Osteoblast (primary cell): ENCODE data around the gene NEURL4. TPM values are rescaled to one million over a fixed set of nuclear protein-coding genes. Genes with fewer than 3 reads are reported as not detected.

ENCODE experiments used
- DNase-seq: peaks from one replicate; pipeline ENCODE4 v3.0.0; 2011; ENCODE audit warnings: low spot score, mixed read lengths; ENCODE audit not compliant: insufficient read length; ENCODE audit errors: missing footprints
- H2AFZ ChIP-seq: 2 replicates; pipeline ENCODE4 v1.6.0; 2011; ENCODE audit warnings: mild to moderate bottlenecking, low read length
- H3K27ac ChIP-seq: 2 replicates; pipeline ENCODE4 v1.5.1; 2011; ENCODE audit warnings: mild to moderate bottlenecking, low read depth, low read length, moderate library complexity
- H3K27me3 ChIP-seq: 2 replicates; pipeline ENCODE4 v1.6.0; 2012; ENCODE audit warnings: mild to moderate bottlenecking, control low read depth, inconsistent platforms, low read length, moderate library complexity; ENCODE audit not compliant: insufficient read depth
- H3K36me3 ChIP-seq: 2 replicates; pipeline ENCODE4 v1.5.1; 2011; ENCODE audit warnings: mild to moderate bottlenecking, low read length, control low read depth, moderate library complexity; ENCODE audit not compliant: insufficient read depth
- H3K4me1 ChIP-seq: 2 replicates; pipeline ENCODE4 v1.5.1; 2011; ENCODE audit warnings: mild to moderate bottlenecking, low read length, control low read depth, moderate library complexity; ENCODE audit not compliant: insufficient read depth
- H3K4me2 ChIP-seq: 2 replicates; pipeline ENCODE4 v1.6.0; 2011; ENCODE audit warnings: mild to moderate bottlenecking, low read length; ENCODE audit not compliant: insufficient read depth
- H3K4me3 ChIP-seq: fragments of 200-600 bp; sonication (generic); 3 replicates; pipeline ENCODE4 v1.5.1; 2012; ENCODE audit warnings: mild to moderate bottlenecking, low read length, inconsistent platforms; ENCODE audit not compliant: insufficient read depth
- H3K79me2 ChIP-seq: 2 replicates; pipeline ENCODE4 v1.6.0; 2012; ENCODE audit warnings: mild to moderate bottlenecking, low read length, control low read depth, inconsistent platforms; ENCODE audit not compliant: insufficient read depth
- H3K9me3 ChIP-seq: 2 replicates; pipeline ENCODE4 v1.5.1; 2011; ENCODE audit warnings: low read depth, low read length, control low read depth
- H4K20me1 ChIP-seq: 2 replicates; pipeline ENCODE4 v1.6.0; 2012; ENCODE audit warnings: mild to moderate bottlenecking, low read length, control low read depth; ENCODE audit not compliant: insufficient read depth
- total RNA-seq: library from RNA; depleted of rRNA; stranded (reverse); fragments of >200 nt; gene quantifications from 2 replicates; pipeline ENCODE4 v1.2.3, GENCODE V29; 2012
- TF ChIP-seq, protein P1 (sequence below): IDR thresholded peaks from 2 replicates; pipeline ENCODE4 v1.5.1; 2011; ENCODE audit warnings: mild to moderate bottlenecking, low read depth, low read length, moderate library complexity; ENCODE audit errors: extremely low read depth

NEURL4 gene
- total RNA-seq, 1 donor = 18.8 TPM

- Histone ChIP-seq H4K20me1 (peaks cover 3% of the 10 kb centered on the region), H3K9me3 (no peaks in the 10 kb centered on the region), H3K79me2 (no peaks in the 10 kb centered on the region), H3K27me3 (peaks cover 46% of the 10 kb centered on the region), H2AFZ (no peak overlapping the region), H3K4me1 (peaks cover 3% of the 10 kb centered on the region), H3K36me3 (no peaks in the 10 kb centered on the region), H3K4me2 (no peak overlapping the region), H3K4me3 (no peak overlapping the region), H3K27ac (no peak overlapping the region)
- TF ChIP-seq, protein P1, sequence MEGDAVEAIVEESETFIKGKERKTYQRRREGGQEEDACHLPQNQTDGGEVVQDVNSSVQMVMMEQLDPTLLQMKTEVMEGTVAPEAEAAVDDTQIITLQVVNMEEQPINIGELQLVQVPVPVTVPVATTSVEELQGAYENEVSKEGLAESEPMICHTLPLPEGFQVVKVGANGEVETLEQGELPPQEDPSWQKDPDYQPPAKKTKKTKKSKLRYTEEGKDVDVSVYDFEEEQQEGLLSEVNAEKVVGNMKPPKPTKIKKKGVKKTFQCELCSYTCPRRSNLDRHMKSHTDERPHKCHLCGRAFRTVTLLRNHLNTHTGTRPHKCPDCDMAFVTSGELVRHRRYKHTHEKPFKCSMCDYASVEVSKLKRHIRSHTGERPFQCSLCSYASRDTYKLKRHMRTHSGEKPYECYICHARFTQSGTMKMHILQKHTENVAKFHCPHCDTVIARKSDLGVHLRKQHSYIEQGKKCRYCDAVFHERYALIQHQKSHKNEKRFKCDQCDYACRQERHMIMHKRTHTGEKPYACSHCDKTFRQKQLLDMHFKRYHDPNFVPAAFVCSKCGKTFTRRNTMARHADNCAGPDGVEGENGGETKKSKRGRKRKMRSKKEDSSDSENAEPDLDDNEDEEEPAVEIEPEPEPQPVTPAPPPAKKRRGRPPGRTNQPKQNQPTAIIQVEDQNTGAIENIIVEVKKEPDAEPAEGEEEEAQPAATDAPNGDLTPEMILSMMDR = no peak
- DNase-seq = peak; percentile 86
Observed at GRCh38 chr17:7293816-7294613, 35.1 kb downstream of the NEURL4 start.

- Histone ChIP-seq H3K36me3 (no peaks in the 10 kb centered on the region), H3K9me3 (no peaks in the 10 kb centered on the region), H3K79me2 (no peaks in the 10 kb centered on the region), H4K20me1 (peaks cover 3% of the 10 kb centered on the region), H3K27me3 (peaks cover 48% of the 10 kb centered on the region), H3K4me3 (no peak overlapping the region), H2AFZ (no peak overlapping the region), H3K27ac (no peak overlapping the region), H3K4me2 (no peak overlapping the region), H3K4me1 (peaks cover 3% of the 10 kb centered on the region)
- peak; percentile 91 for DNase-seq
- TF ChIP-seq, protein P1 = no peak
Observed at GRCh38 chr17:7293159-7293558, 36.0 kb downstream of the NEURL4 start.

DNA sequence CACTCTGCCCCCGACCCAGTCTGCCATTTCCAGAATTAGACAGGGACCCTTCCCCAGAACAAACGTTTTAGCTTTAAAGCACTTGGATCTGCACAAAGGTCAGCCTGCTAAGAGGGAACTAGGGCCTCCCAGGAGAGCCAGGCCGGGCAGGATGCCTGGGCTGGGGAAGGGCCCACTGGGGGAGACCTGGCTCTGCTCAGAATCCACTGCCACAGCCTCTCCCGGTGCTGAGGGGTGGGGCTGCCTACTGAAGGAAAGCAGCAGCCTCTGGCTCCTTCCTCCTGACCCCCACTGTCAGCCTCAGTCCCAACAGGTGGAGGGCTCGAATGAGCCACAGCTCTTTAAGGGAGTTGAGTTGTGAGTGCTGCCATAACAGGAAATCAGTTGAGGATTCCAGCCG lies 36.4 kb downstream of the NEURL4 start:
- H3K4me2 ChIP-seq = no peak overlapping the region
- no peaks in the 10 kb centered on the region for H3K79me2 ChIP-seq
- no peak overlapping the region for H3K4me3 ChIP-seq
- peaks cover 3% of the 10 kb centered on the region for H4K20me1 ChIP-seq
- peaks cover 3% of the 10 kb centered on the region for H3K4me1 ChIP-seq
- peak; percentile 80 for DNase-seq
- H3K9me3 ChIP-seq = no peaks in the 10 kb centered on the region
- no peaks in the 10 kb centered on the region for H3K36me3 ChIP-seq
- peaks cover 51% of the 10 kb centered on the region for H3K27me3 ChIP-seq
- no peak overlapping the region for H2AFZ ChIP-seq
- no peak overlapping the region for H3K27ac ChIP-seq
- TF ChIP-seq, protein P1 = no peak

DNA sequence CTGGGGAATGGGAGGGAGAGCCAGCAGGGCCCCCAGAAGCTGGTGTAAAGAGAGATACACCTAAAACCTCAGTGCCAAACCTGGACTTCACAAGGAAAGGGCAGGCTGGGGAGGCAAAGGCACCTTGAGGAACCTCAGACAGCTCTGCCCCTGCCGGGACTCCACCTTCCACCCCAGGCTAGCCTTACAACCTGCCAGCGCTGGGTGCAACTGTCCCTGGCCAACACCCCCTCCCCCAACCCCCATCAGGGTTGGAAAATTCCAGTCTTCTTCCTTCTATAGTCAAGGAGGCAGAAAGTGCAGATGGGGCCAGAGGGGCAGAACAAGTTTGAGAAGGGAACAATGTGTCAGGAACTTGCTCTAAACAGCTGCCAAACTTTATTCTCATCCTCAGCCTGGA lies 36.9 kb downstream of the NEURL4 start:
- H3K4me3 ChIP-seq = no peak overlapping the region
- H3K36me3 ChIP-seq = no peaks in the 10 kb centered on the region
- H2AFZ ChIP-seq = no peak overlapping the region
- no peak overlapping the region for H3K27ac ChIP-seq
- peak; percentile 82 for DNase-seq
- H3K9me3 ChIP-seq = no peaks in the 10 kb centered on the region
- H3K27me3 ChIP-seq = peaks cover 57% of the 10 kb centered on the region
- TF ChIP-seq, protein P1 = no peak
- H3K4me1 ChIP-seq = peaks cover 3% of the 10 kb centered on the region
- no peak overlapping the region for H3K4me2 ChIP-seq
- no peaks in the 10 kb centered on the region for H3K79me2 ChIP-seq
- H4K20me1 ChIP-seq = peaks cover 3% of the 10 kb centered on the region
